ENCODE measurements around the gene ETDA. TPM values are rescaled to one million over a fixed set of nuclear protein-coding genes. Genes with fewer than 3 reads are reported as not detected.

Gene ETDA
- total RNA-seq = not detected

DNA sequence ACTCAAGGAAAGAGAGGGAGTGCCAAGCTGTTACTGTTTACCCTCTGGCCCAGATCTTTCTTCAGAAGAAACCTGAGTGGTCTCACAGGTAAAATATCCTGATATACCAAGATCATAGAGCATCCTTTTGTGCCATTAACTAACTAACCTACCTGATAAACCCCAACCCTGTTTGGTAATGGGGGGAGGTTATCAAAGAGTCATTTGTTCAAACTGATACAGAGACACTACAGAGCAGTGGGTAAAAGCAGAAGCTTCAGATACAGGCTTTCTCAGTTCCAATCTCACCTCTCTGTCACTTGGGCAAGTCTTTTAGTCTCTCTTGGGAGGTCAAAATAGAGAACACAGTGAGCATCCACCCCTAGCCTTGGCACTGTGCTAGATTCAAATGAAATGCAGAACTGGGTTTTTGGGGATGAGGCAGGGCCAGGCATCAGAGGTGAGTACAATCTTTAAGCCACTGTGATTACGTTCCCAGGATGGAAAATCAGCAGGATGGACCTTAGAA is at the start of gene ETDA:
Gene ETDA, plus strand, starts transcription at position 51 of the 508 bp plus-strand sequence. CDS start 1,216 bp downstream, outside the sequence.

Other genes starting within 250 kb of the ETDA start
- 7.5 TPM for gene RTL8B, start 229.5 kb upstream of the ETDA start, total RNA-seq
- gene RTL8C, start 219.7 kb upstream of the ETDA start, total RNA-seq = 28.5 TPM
- gene RTL8A, start 199.9 kb upstream of the ETDA start, total RNA-seq = 7.5 TPM
- 3.4 TPM for gene SMIM10L2B, start 153.3 kb upstream of the ETDA start, total RNA-seq
- not detected for gene ETDB, start 131.5 kb upstream of the ETDA start, total RNA-seq
- gene CT55, start 80.7 kb upstream of the ETDA start, total RNA-seq = 0.31 TPM
- not detected for gene ETDC, start 57.4 kb downstream of the ETDA start, total RNA-seq
- 17.2 TPM for gene ZNF75D, start 92.0 kb downstream of the ETDA start, total RNA-seq
- 19.7 TPM for gene ZNF449, start 92.7 kb downstream of the ETDA start, total RNA-seq
- 9.7 TPM for gene SMIM10L2A, start 169.9 kb downstream of the ETDA start, total RNA-seq